A549 (cell line): ENCODE results near the gene RPS6KC1. TPM values are rescaled to one million over a fixed set of nuclear protein-coding genes. Genes with fewer than 3 reads are reported as not detected.
"Not testable (repeated sequence)": the region's sequence is repeated elsewhere in the genome, so short reads cannot be mapped to it uniquely, and the experiment has no call there.

Source experiments
- ATAC-seq, 2 experiments: fragments of 200-7000 bp in 1 of 2; fragments of >200 bp in 1 of 2; cut with Nextera tagmentation in 1 of 2; cut with Tn5 transposase in 1 of 2; 3 replicates each; pipeline versions ENCODE4 v1.8.0 to v1.9.1; 2018 to 2020; ENCODE audit warnings: mild to moderate bottlenecking in 1 of 2, moderate library complexity in 1 of 2
- CTCF ChIA-PET: fragments of 300-600 bp; sonication (Branson Sonifier 250); formaldehyde crosslinking; extraction: SDS; loops from one replicate; lab custom pipeline; 2021; ENCODE audit warnings: antibody characterized with exemption, inconsistent platforms; lab: Yijun Ruan, JAX
- POLR2A ChIA-PET: fragments of 350-600 bp; formaldehyde crosslinking; extraction: SDS; loops from one replicate; lab custom pipeline; 2021; ENCODE audit warnings: antibody characterized with exemption, inconsistent platforms; lab: Yijun Ruan, JAX
- DNase-seq, 2 experiments: peaks; one replicate each; pipeline versions ENCODE4 v3.0.0 to v3.0.0-alpha.2; 2011 to 2016; ENCODE audit warnings: low read depth in 1 of 2, low spot score in 1 of 2
- FAIRE-seq: peaks from 2 replicates; lab custom pipeline; 2011; peaks lifted over from hg19 to GRCh38; lab: Jason Lieb, UNC
- H3K27ac ChIP-seq, 2 experiments: fragments of >200 bp; sonication (Bioruptor Twin); formaldehyde crosslinking; 3 replicates each; pipeline ENCODE4 v1.5.1; 2016 to 2017
- H3K4me1 ChIP-seq: fragments of >200 bp; sonication (Bioruptor Twin); formaldehyde crosslinking; 3 replicates; pipeline ENCODE4 v1.6.1; 2016
- H3K4me2 ChIP-seq: fragments of >200 bp; sonication (Bioruptor Twin); formaldehyde crosslinking; 3 replicates; pipeline ENCODE4 v1.6.1; 2016
- H3K4me3 ChIP-seq: fragments of >200 bp; sonication (Bioruptor Twin); formaldehyde crosslinking; 3 replicates; pipeline ENCODE4 v1.5.1; 2016
- H3K9me3 ChIP-seq: fragments of >200 bp; sonication (Bioruptor Twin); formaldehyde crosslinking; 3 replicates; pipeline ENCODE4 v1.6.1; 2016
- CBX2 ChIP-seq: fragments of 200-600 bp; sonication (generic); IDR thresholded peaks from 2 replicates; pipeline ENCODE4 v1.6.1; 2016; ENCODE audit warnings: low read depth, mild to moderate bottlenecking, borderline replicate concordance
- CEBPB ChIP-seq, 2 experiments: fragments of >200 bp in 1 of 2; sonication (Bioruptor Twin) in 1 of 2; formaldehyde crosslinking in 1 of 2; IDR thresholded peaks; 2 replicates each; pipeline ENCODE4 v1.6.1; 2012 to 2016
- CHD2 ChIP-seq: fragments of 150-350 bp; IDR thresholded peaks from 2 replicates; pipeline ENCODE4 v1.6.1; 2014; ENCODE audit warnings: low read length; ENCODE audit not compliant: partially characterized antibody
- CHD4 ChIP-seq: fragments of 200-600 bp; sonication (generic); IDR thresholded peaks from 2 replicates; pipeline ENCODE4 v1.6.1; 2016; ENCODE audit warnings: antibody characterized with exemption, mild to moderate bottlenecking, borderline replicate concordance
- EP300 ChIP-seq, 2 experiments: fragments of >200 bp; sonication (Bioruptor Twin); formaldehyde crosslinking; IDR thresholded peaks; 2 replicates in 1 of 2; 3 replicates in 1 of 2; pipeline ENCODE4 v1.6.1; 2016 to 2017
- FOSL2 ChIP-seq, 2 experiments: fragments of 450-650 bp in 1 of 2; fragments of >200 bp in 1 of 2; sonication (Bioruptor Twin) in 1 of 2; formaldehyde crosslinking; IDR thresholded peaks; 2 replicates each; pipeline versions ENCODE4 v1.5.0 to v1.6.1; 2016 to 2020; ENCODE audit warnings: mild to moderate bottlenecking in 1 of 2, moderate library complexity in 1 of 2
- HOXA7 ChIP-seq: fragments of 250-450 bp; sonication (Bioruptor Pico); IDR thresholded peaks from 2 replicates; pipeline ENCODE4 v1.5.0; 2020; ENCODE audit warnings: mild to moderate bottlenecking, moderate library complexity
- JUNB ChIP-seq: fragments of >200 bp; sonication (Bioruptor Twin); formaldehyde crosslinking; IDR thresholded peaks from 2 replicates; pipeline ENCODE4 v1.6.1; 2016
- MYC ChIP-seq: IDR thresholded peaks from 2 replicates; pipeline ENCODE4 v1.6.1; 2012; ENCODE audit warnings: mild to moderate bottlenecking, inconsistent platforms, low read length, improper control_type of control experiment, borderline replicate concordance
- NFE2L2 ChIP-seq: fragments of 150-350 bp; conservative IDR thresholded peaks from 2 replicates; pipeline ENCODE4 v1.6.1; 2014; ENCODE audit warnings: low read length
- PHF8 ChIP-seq: fragments of 200-600 bp; sonication (generic); IDR thresholded peaks from 2 replicates; pipeline ENCODE4 v1.6.1; 2016; ENCODE audit warnings: low read depth, mild to moderate bottlenecking, antibody characterized with exemption, moderate library complexity, borderline replicate concordance
- RARB ChIP-seq: fragments of 250-450 bp; sonication (Bioruptor Pico); IDR thresholded peaks from 2 replicates; pipeline ENCODE4 v1.8.0; 2021; ENCODE audit warnings: mild to moderate bottlenecking, moderate library complexity
- RCOR1 ChIP-seq: fragments of 150-350 bp; IDR thresholded peaks from 2 replicates; pipeline ENCODE4 v1.6.1; 2014; ENCODE audit warnings: antibody characterized with exemption, low read length, low read depth
- WGBS: methylation state at CpG from one replicate; pipeline ENCODE4 v1.1.6; 2017; ENCODE audit errors: missing lambda C conversion rate; 5-methylcytosine and 5-hydroxymethylcytosine counted together
- polyA plus RNA-seq, 4 experiments: library from polyadenylated mRNA; depleted of rRNA in 3 of 4; stranded (reverse); fragments of >200 nt; fragmentation: RNase III in 1 of 4; extraction: RNeasy Plus Mini Kit Qiagen cat#74134 plus additional on column Dnase treatment in 1 of 4; gene quantifications; 2 replicates in 3 of 4; 3 replicates in 1 of 4; pipeline ENCODE4 v1.2.3, GENCODE V29; 2011 to 2017
- TF ChIP-seq, protein P1 (sequence below): fragments of >200 bp; sonication (Bioruptor Twin); formaldehyde crosslinking; IDR thresholded peaks from 3 replicates; pipeline ENCODE4 v1.6.1; 2016
- TF ChIP-seq, protein P2 (sequence below): fragments of 250-450 bp; sonication (Bioruptor Pico); IDR thresholded peaks from 2 replicates; pipeline ENCODE4 v1.5.0; 2020; ENCODE audit warnings: low read depth, mild to moderate bottlenecking, moderate library complexity
- TF ChIP-seq, protein P3 (sequence below): fragments of >200 bp; sonication (Bioruptor Twin); formaldehyde crosslinking; IDR thresholded peaks from 2 replicates; pipeline ENCODE4 v1.6.1; 2016
- TF ChIP-seq, protein P4 (sequence below): fragments of 150-350 bp; IDR thresholded peaks from 2 replicates; pipeline ENCODE4 v1.6.1; 2014; ENCODE audit warnings: low read depth, mild to moderate bottlenecking, low read length
- TF ChIP-seq, protein P5 (sequence below): IDR thresholded peaks from 2 replicates; pipeline ENCODE4 v1.6.1; 2012

RPS6KC1 gene
- polyA plus RNA-seq, 2 of the 4 experiments (the other 2 are of a cell fraction): 11.7 to 25.4 TPM

DNA sequence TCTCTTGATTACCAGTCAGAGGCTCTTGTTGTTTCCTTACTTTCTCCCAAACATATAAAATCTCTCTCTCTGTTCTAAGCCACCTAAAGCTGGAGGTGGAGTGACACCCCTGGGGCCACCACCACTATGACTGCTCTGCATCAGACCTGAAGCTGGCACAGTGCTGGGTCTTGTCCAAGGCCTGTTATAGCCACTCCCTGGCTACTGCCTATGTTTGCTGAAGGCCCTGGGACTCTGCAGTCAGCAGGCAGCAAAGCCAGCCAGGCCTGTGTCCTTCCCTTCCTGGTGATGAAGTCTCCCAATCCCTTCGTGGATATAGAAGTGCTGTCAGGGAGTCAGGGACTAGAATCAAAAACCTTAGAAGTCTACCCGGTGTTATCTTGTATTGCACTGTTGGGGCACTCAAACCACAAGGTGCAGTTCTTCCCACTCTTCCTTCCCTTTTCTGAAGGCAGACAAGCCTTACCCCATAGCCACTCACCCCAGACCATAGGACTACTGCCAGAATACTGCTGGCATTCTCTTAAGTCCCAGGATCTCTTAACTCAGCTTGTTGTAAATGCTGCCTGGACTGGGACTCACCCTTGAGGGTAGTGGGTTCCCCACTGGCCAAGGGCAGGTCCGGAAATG, 103.1 kb downstream of the RPS6KC1 start:
- no peak overlapping the region for H3K4me2 ChIP-seq
- WGBS: 86% methylated on average over 3 of the region's 3 CpGs
- TF ChIP-seq, protein P1, sequence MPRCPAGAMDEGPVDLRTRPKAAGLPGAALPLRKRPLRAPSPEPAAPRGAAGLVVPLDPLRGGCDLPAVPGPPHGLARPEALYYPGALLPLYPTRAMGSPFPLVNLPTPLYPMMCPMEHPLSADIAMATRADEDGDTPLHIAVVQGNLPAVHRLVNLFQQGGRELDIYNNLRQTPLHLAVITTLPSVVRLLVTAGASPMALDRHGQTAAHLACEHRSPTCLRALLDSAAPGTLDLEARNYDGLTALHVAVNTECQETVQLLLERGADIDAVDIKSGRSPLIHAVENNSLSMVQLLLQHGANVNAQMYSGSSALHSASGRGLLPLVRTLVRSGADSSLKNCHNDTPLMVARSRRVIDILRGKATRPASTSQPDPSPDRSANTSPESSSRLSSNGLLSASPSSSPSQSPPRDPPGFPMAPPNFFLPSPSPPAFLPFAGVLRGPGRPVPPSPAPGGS: no peak
- TF ChIP-seq, protein P2, sequence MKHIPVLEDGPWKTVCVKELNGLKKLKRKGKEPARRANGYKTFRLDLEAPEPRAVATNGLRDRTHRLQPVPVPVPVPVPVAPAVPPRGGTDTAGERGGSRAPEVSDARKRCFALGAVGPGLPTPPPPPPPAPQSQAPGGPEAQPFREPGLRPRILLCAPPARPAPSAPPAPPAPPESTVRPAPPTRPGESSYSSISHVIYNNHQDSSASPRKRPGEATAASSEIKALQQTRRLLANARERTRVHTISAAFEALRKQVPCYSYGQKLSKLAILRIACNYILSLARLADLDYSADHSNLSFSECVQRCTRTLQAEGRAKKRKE (CRISPR knock-in tag): no peak
- TF ChIP-seq CHD4: no peak
- no peak for TF ChIP-seq NFE2L2
- TF ChIP-seq, protein P3, sequence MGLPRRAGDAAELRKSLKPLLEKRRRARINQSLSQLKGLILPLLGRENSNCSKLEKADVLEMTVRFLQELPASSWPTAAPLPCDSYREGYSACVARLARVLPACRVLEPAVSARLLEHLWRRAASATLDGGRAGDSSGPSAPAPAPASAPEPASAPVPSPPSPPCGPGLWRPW: no peak
- TF ChIP-seq, protein P4, sequence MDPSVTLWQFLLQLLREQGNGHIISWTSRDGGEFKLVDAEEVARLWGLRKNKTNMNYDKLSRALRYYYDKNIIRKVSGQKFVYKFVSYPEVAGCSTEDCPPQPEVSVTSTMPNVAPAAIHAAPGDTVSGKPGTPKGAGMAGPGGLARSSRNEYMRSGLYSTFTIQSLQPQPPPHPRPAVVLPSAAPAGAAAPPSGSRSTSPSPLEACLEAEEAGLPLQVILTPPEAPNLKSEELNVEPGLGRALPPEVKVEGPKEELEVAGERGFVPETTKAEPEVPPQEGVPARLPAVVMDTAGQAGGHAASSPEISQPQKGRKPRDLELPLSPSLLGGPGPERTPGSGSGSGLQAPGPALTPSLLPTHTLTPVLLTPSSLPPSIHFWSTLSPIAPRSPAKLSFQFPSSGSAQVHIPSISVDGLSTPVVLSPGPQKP: no peak
- no peak for TF ChIP-seq JUNB
- no peak for TF ChIP-seq RCOR1
- no peak for TF ChIP-seq CEBPB (IDR thresholded peaks at IDR 0.05)
- TF ChIP-seq HOXA7 (CRISPR knock-in tag): no peak
- no peak for TF ChIP-seq CBX2
- no peak for TF ChIP-seq RARB (CRISPR knock-in tag)
- TF ChIP-seq, all 56 proteins: peak for 0
- CTCF ChIA-PET: no interaction called here
- ATAC-seq (peak in 1 of 2 experiments; percentile 65; a peak in 3 of 6 replicates), DNase-seq (no peak), FAIRE-seq (no peak)
- peaks cover 4% of the 10 kb centered on the region; the same call in 1 of the 3 replicates for H3K9me3 ChIP-seq
- no peak overlapping the region for H3K4me3 ChIP-seq
- POLR2A ChIA-PET: no interaction called here
- H3K4me1 ChIP-seq: no peaks in the 10 kb centered on the region
- H3K27ac ChIP-seq: no peak overlapping the region

DNA sequence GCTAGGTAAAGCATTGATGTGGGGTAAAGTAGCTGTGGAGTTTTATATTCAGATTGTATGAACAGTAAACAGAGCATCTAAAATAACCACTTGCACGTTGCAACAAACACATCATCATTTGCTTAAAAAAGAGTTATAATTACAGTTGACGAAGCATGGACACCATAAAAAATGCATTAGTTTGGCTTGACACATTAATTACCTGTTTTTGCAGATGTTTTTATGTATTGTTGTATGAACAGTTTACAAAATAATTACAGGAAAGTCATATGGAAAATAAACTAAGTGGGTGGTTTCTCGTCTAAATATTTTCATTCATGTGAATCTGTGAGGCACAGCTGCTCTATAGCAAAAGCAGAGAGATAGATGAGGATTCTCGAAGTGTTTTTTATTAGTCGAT, 108.3 kb downstream of the RPS6KC1 start:
- WGBS: 91% methylated on average over 5 of the region's 5 CpGs
- CTCF ChIA-PET: no interaction called here

DNA sequence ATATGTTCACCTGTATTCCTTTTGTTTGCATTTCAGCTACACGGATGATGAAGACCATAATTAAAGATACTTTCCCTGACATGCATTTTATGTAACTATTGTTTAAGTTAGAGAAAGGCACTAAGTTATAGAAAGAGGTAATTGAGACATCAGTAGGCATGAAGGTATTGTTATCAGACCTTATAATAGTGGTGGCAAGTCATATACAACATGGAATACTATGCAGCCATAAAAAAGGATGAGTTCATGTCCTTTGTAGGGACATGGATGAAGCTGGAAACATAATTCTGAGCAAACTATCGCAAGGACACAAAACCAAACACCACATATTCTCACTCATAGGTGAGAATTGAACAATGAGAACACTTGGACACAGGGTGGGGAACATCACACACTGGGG, 109.4 kb downstream of the RPS6KC1 start:
- H3K4me1 ChIP-seq, H3K27ac ChIP-seq, ATAC-seq, H3K4me2 ChIP-seq, DNase-seq, H3K9me3 ChIP-seq, H3K4me3 ChIP-seq, POLR2A ChIA-PET, FAIRE-seq: not testable (repeated sequence)
- CTCF ChIA-PET: interaction anchor here (0.6 kb wide), 1 partner anchor 1021 kb away, joined by 3 read pairs; no protein-coding TSS in a partner anchor
- WGBS: 94% methylated on average over 2 of the region's 2 CpGs

More for the DNA sequence above, 108.3 kb downstream of the RPS6KC1 start:
- no peak overlapping the region for H3K27ac ChIP-seq
- TF ChIP-seq HOXA7 (CRISPR knock-in tag): no peak
- no peak for TF ChIP-seq CHD2
- TF ChIP-seq, protein P5, sequence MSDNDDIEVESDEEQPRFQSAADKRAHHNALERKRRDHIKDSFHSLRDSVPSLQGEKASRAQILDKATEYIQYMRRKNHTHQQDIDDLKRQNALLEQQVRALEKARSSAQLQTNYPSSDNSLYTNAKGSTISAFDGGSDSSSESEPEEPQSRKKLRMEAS: no peak
- no peak for TF ChIP-seq FOSL2 (IDR thresholded peaks at IDR 0.05)
- no peak for TF ChIP-seq FOSL2 (CRISPR knock-in tag; IDR thresholded peaks at IDR 0.05)
- TF ChIP-seq, protein P2 (CRISPR knock-in tag): no peak
- TF ChIP-seq MYC: no peak
- TF ChIP-seq EP300 (IDR thresholded peaks at IDR 0.05): no peak
- no peak for TF ChIP-seq PHF8
- H3K4me1 ChIP-seq: no peaks in the 10 kb centered on the region
- H3K4me3 ChIP-seq: no peak overlapping the region
- POLR2A ChIA-PET: no interaction called here
- no peak for FAIRE-seq
- H3K9me3 ChIP-seq: no peaks in the 10 kb centered on the region
- DNase-seq: no peak
- H3K4me2 ChIP-seq: no peak overlapping the region
- ATAC-seq: no peak
